Stimulated activated CD4-positive, alpha-beta T cell treated with anti-CD3 and anti-CD28 coated beads, TNF-alpha, amount 100 ng/mL, for 1 hour (primary cell): ENCODE measurements around the gene DSCAML1.
"Not testable (repeated sequence)": the region's sequence is repeated elsewhere in the genome, so short reads cannot be mapped to it uniquely, and the experiment has no call there.

Source experiments
- DNase-seq, 3 donors: peaks; one replicate each; pipeline ENCODE4 v3.0.0-alpha.2; 2020; ENCODE audit warnings: low read depth in 3 of 3, low spot score in 1 of 3

The DSCAML1 gene

GRCh38 chr11:117457031-117457785, 339.8 kb downstream of the DSCAML1 start:
- no peak for DNase-seq

DNA sequence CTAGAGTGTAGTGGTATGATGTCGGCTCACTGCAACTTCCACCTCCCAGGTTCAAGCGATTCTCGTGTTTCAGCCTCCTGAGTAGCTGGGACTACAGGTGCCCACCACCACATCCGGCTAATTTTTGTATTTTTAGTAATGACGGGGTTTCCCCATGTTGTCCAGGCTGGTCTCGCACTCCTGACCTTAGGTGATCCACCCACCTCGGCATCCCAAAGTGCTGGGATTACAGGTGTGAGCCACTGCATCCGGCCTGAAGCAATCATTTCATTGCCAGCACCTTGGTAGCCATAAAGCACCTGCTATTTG, 340.3 kb downstream of the DSCAML1 start:
- not testable (repeated sequence) for DNase-seq

- no peak for DNase-seq
These were observed 340.8 kb downstream of the DSCAML1 start for GRCh38 chr11:117456027-117456720.

DNA sequence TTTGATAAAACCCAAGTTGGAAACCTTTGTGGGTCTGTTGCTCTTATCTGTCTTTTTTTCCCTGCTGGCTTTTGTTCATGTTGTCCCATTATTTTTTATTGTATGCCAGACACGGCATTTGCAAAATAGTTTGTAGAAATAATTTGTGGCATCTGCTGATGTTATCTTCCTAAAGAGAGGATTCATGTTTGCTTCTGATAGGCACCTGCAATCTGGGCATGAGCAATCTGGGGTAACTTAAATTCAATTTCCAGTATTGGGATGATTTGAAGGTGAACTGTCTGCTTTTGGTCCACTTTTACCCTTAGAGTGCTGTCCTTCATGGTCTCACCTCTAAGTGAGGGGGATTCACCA, 342.5 kb downstream of the DSCAML1 start:
- DNase-seq: no peak

DNA sequence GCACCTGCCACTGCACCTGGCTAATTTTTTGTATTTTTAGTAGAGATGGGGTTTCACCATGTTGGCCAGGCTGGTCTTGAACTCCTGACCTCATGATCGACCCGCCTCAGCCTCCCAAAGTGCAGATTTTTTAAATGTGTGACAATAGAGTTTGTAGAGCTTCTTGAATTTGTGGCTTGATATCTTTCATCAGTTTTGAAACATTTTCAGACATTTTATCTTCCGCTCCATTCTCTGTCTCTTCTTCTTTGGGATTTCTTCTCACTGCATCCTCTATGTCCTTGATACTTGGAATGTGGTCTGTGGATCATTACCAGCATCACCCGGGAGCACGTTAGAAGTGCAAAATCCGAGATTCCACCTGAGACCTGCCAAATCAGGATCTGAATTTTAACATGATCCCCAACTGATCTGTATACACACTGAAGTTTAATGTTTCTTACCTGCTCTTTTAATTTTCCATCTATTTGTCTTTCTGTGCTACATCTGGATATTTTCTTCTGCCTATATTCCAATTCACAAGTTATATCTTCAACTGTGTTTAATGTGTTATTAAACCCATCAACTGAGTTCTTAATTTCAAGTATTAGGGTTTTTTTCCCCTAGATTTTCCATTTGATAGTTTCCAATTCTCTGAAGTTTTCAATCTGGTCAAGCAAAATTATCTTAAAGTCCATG, 343.0 kb downstream of the DSCAML1 start:
- no peak for DNase-seq

DNA sequence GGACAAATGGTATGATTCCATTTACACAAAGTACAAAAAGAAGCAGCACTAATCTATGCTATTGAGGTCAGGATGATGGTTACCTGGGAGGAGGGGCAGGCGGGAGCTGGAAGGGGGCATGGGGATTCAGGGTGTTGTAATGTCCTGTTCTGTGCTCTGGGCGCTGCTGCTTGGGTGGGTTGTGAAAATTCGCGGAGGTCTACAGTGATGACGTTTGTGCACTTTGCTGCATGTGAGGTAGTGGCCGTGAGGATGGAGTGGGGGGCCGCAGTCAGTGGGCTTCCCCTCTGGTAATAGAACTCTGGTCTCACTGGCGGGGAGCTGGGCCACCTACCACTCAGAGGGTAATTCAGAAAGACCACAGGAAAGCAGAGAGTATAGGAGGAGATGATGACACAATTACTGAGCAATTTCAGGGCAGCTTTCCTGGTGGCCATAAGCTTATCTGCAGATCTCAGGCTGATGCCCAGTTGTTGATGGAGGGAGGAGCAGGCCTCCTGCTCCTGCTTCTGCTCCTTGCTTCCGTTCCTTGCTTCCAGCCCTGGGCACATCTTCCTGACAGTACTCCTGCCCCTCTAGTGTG, 347.8 kb downstream of the DSCAML1 start:
- DNase-seq: no peak

DNA sequence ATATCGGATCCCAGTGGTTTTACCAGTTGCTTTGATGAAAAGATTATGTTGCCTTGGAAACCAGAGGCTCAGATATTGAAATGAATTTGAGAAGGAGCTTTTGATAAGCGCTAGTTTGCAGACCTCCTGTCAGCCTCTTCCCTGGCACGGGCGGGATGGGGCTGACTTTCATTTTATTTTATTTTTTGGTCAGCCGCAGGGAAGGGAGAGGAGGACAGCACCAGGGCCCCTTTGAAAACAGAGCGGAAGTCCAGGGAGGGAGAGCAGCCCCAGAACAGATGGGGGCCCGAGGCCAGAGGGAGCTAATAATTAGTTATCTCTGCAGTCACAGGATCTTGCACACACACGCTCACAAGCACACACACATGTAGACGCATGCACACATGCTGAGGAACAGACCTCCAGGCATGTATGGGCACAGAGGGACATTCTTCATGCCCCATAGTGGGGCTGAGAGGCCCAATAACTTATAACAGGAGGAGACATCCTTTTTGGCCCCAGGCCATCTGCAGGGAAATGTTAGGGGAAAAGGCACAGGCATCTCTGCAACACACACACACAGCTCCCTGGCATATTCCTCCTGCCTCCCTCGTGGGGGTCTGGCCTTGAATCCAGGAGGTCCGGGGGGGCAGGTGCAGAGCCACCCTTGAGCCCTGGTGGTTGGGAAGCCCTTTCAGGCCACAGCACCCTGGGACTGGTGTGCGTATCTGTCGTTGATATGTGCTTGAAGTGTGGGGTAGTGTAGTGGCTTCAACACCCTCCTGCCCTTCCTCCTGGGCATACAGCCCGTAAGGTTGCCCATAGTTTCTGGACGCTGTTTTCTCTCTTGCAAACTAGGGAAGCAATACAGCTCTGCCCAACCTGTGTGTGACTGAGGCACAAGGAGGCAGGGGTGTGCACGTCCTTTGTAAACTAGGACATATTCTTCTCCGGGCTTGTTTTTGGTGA, 352.0 kb downstream of the DSCAML1 start:
- no peak for DNase-seq

DNA sequence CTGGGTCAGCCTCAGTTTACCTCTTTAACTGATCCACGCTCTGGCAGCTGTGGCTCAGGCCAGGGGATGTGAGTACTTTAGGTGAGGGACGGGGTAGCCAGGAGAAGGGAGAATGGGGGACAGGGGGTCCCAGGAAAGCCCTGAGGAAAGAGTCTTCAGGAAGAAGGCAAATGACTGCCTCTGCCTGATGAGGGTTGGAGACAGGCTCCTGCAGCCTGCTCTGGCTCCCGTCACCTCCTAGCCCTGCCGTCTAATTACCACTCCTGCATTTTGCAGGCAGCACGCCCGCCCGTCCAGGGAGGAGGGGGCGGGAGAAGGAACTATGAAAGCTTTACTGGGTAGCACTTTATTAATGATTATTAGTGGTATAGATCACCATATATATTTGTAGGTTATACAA, 352.8 kb downstream of the DSCAML1 start:
- DNase-seq: no peak

- no peak for DNase-seq
These were observed 353.5 kb downstream of the DSCAML1 start for GRCh38 chr11:117443266-117444186.

DNA sequence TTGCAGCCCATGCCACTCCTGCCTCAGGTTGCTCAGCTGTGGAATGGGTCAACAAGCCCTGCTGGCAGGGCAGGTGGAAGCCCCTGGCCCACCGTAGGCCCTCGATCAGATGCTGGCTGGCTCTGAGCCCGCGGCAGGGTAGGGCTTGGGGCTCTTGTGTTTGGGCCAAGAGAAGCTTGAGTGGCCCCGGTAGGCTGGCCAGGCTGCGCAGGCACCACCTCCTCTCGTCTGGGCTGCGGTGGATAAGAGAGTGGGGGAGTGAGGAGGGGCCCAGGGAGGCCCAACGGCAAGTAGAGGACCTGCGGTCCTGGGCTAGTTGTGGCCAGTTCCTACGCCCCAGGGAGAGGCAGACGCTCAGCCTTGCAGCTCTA, 354.2 kb downstream of the DSCAML1 start:
- no peak for DNase-seq

GRCh38 chr11:117442049-117442868, 354.8 kb downstream of the DSCAML1 start:
- no peak for DNase-seq

- DNase-seq: no peak
These were observed 355.7 kb downstream of the DSCAML1 start for GRCh38 chr11:117441146-117441975.

- DNase-seq: no peak
These were observed 356.8 kb downstream of the DSCAML1 start for GRCh38 chr11:117440258-117440657.

DNA sequence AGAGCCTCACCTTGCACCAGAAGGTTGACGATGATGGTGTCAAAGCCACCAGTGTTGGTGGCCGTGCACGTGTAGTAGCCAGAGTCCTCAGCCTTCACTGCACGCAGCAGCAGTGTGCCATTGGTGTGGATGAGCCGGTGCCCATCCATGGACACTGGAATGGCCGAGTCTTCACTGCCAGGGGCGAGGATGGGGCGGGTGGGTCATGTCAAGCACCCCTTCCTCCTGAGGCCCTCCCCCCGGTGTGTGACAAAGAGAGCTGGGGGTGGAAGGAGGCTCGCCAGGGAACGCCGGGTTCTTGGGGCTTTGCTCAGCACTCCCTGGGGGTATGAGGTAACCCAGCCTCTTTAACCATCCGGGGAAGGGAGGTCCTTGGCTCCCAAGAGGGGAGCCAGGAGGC, 357.8 kb downstream of the DSCAML1 start:
- DNase-seq: no peak

GRCh38 chr11:117438371-117439000, 358.5 kb downstream of the DSCAML1 start:
- no peak for DNase-seq

DNA sequence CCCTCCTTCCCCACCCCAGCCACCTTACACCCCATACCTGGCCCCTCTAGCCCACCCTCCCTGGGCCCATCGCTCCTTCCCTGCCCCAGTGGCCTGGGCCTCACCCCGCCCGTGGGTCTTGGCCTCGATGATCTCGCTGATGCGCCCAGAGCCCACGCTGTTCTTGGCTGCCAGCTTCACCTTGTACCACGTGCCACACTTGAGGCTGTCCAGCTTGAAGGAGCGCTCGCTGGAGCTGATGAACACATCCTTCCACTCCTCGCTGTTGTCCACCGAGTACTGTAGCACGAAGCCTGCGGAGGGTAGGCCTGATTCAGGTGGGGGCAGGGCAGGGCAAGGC, 359.3 kb downstream of the DSCAML1 start:
- no peak for DNase-seq

DNA sequence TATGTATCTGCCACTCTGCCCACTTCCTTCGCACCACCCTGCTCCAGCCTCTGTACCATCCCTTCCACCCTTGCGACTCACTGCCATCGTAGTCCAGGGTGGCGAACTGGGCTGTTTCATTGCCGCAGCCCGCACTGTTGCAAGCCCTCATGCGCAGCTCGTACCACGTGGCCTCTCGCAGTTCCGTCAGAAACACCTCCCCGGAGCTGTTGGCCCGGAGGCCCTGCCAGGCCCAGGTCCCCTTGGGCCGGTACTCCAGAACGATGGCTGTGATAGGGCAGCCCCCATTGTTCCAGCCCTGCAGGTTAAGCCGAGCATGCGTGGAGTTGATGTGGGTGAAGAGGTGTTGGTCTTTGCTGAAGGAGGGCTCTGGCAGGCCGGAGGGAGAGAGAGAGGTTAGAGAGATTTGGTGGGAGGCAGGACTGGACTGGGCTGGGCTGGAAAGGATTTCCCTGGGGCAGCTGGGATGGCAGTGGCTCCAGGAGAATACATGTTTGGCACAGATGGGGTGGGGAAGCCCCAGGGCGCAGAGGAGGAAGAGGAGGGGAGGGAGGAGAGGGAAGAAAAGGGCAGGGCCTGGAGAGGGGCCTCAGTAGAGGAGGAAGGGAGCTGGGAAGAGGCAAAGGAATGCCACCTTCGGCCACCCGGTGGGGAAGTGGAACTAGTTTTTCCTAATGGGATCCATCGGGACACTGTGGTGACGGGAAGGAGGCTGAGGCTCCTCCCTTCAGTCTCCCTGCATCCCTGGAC, 359.8 kb downstream of the DSCAML1 start:
- DNase-seq: no peak
